ENCODE results near the gene SLC44A1. TPM values are rescaled to one million over a fixed set of nuclear protein-coding genes. Genes with fewer than 3 reads are reported as not detected.

SLC44A1 gene
- total RNA-seq, 2 donors from 2014 or later = 22.2 to 27.1 TPM

DNA sequence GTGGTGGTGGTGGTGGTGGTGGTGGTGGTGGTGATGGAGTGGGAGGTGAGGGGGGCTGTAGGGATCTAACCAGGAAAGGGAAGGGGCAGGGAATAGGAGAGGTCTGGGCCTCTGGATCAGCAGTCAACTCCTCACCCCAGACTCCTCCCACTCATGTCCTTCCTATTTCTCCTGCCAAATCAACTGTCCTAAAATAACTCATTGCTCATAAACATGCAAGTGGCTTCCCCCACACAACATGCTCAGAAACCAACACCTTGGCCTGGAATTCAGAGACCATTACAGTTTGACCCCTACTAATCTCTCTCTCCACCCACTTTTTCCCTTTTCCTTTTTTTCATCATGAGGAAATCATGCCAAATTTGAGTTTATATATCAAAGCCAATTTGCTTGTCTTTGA lies 195.0 kb downstream of the SLC44A1 start:
- TF ChIP-seq, protein P1, sequence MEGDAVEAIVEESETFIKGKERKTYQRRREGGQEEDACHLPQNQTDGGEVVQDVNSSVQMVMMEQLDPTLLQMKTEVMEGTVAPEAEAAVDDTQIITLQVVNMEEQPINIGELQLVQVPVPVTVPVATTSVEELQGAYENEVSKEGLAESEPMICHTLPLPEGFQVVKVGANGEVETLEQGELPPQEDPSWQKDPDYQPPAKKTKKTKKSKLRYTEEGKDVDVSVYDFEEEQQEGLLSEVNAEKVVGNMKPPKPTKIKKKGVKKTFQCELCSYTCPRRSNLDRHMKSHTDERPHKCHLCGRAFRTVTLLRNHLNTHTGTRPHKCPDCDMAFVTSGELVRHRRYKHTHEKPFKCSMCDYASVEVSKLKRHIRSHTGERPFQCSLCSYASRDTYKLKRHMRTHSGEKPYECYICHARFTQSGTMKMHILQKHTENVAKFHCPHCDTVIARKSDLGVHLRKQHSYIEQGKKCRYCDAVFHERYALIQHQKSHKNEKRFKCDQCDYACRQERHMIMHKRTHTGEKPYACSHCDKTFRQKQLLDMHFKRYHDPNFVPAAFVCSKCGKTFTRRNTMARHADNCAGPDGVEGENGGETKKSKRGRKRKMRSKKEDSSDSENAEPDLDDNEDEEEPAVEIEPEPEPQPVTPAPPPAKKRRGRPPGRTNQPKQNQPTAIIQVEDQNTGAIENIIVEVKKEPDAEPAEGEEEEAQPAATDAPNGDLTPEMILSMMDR (IDR thresholded peaks at IDR 0.05) = no peak
- no peak for TF ChIP-seq POLR2A (IDR thresholded peaks at IDR 0.05)
- TF ChIP-seq POLR2AphosphoS5 (IDR thresholded peaks at IDR 0.05) = no peak
- Histone ChIP-seq H3K27ac (no peak overlapping the region), H3K9me3 (no peaks in the 10 kb centered on the region), H3K4me3 (no peak overlapping the region), H3K4me1 (replicated peaks) (no peaks in the 10 kb centered on the region), H3K36me3 (no peaks in the 10 kb centered on the region), H3K27me3 (replicated peaks; ENCODE audit: insufficient read depth) (no peaks in the 10 kb centered on the region)
- intact Hi-C loops (cut with DNase I) = no loop called here
- DNase-seq (ENCODE audit: low spot score) = no peak

DNA sequence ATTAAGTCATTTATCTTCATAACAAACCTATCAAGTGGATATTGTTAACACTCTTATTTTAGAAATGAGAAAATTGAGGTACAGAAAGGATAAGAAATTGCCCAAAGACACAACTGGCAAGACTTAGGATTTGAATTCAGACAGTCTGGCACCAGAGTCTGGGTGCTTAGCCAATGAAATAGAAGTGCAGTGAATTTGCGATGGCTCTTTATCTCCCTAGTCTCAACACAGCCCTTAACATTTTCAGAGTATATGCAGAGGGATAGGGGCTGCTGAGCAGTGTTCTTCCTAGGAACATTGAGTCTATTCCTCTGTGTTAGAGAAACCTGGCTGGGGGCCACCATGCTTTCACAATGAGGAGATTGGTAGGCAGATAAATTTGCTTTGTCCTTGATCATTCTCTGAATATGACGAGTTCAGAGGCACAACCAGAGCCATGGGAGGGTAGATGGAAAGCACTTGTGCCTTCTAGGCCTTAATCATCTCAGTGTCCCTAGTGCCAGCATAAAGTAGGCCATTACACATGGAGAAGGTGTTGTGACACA lies 197.2 kb downstream of the SLC44A1 start:
- TF ChIP-seq, protein P1 (IDR thresholded peaks at IDR 0.05) = no peak
- TF ChIP-seq POLR2AphosphoS5 (IDR thresholded peaks at IDR 0.05) = no peak
- TF ChIP-seq POLR2A (IDR thresholded peaks at IDR 0.05) = no peak
- no peaks in the 10 kb centered on the region for H3K27me3 ChIP-seq (replicated peaks; ENCODE audit: insufficient read depth)
- no peak for DNase-seq (ENCODE audit: low spot score)
- no peak overlapping the region for H3K27ac ChIP-seq
- no peaks in the 10 kb centered on the region for H3K9me3 ChIP-seq
- H3K4me1 ChIP-seq (replicated peaks) = no peaks in the 10 kb centered on the region
- H3K36me3 ChIP-seq = no peaks in the 10 kb centered on the region
- 26% methylated on average over 2 of the region's 2 CpGs for WGBS
- H3K4me3 ChIP-seq = no peak overlapping the region
- intact Hi-C loops (cut with DNase I) = no loop called here

DNA sequence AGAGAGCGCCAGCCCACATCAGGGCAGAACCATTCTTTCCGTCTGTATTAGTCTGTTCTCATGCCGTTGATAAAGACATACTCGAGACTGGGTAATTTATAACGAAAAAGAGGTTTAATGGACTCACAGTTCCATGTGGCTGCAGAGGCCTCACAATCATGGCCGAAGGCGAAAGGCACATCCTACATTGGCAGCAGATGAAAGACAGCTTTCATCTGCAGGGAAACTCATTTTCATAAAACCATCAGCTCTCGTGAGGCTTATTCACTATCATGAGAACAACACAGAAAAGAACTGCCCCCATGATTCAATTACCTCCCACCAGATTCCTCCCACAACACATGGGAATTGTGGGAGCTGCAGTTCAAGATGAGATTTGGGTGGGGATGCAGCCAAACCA lies 198.7 kb downstream of the SLC44A1 start:
- DNase-seq (ENCODE audit: low spot score) = no peak
- Histone ChIP-seq H3K4me1 (replicated peaks) (no peaks in the 10 kb centered on the region), H3K36me3 (no peaks in the 10 kb centered on the region), H3K4me3 (no peak overlapping the region), H3K27ac (no peak overlapping the region), H3K27me3 (replicated peaks; ENCODE audit: insufficient read depth) (no peaks in the 10 kb centered on the region), H3K9me3 (no peaks in the 10 kb centered on the region)
- WGBS = 89% methylated on average over 8 of the region's 8 CpGs
- intact Hi-C loops (cut with DNase I) = no loop called here
- TF ChIP-seq POLR2AphosphoS5 (IDR thresholded peaks at IDR 0.05) (no peak), POLR2A (IDR thresholded peaks at IDR 0.05) (no peak)
- TF ChIP-seq, protein P1 (IDR thresholded peaks at IDR 0.05) = no peak

DNA sequence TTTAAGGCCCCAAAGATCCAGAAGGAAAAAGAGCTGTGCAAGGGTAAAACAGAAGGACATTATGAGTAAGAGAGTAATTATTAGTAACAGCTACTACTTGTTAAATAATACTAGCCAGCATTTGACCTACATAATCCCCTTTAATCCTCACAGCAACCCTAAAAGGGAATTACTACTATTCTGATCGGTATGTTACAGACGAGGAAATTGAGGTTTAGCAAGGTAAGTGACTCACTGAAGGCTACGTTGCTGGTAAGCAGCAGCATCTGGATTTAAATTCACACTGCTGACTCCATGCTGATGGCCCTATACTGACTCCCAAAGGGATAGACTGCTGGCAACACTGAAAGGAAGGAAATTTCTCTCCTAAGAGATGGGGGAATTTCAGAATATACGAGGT lies 199.7 kb downstream of the SLC44A1 start:
- Histone ChIP-seq H3K4me3 (no peak overlapping the region), H3K27ac (no peak overlapping the region), H3K9me3 (no peaks in the 10 kb centered on the region), H3K4me1 (replicated peaks) (no peaks in the 10 kb centered on the region), H3K36me3 (no peaks in the 10 kb centered on the region), H3K27me3 (replicated peaks; ENCODE audit: insufficient read depth) (no peaks in the 10 kb centered on the region)
- TF ChIP-seq POLR2A (IDR thresholded peaks at IDR 0.05) = no peak
- TF ChIP-seq, protein P1 (IDR thresholded peaks at IDR 0.05) = no peak
- no peak for TF ChIP-seq POLR2AphosphoS5 (IDR thresholded peaks at IDR 0.05)
- 75% methylated on average over 4 of the region's 4 CpGs for WGBS
- intact Hi-C loops (cut with DNase I) = no loop called here
- DNase-seq (ENCODE audit: low spot score) = no peak

DNA sequence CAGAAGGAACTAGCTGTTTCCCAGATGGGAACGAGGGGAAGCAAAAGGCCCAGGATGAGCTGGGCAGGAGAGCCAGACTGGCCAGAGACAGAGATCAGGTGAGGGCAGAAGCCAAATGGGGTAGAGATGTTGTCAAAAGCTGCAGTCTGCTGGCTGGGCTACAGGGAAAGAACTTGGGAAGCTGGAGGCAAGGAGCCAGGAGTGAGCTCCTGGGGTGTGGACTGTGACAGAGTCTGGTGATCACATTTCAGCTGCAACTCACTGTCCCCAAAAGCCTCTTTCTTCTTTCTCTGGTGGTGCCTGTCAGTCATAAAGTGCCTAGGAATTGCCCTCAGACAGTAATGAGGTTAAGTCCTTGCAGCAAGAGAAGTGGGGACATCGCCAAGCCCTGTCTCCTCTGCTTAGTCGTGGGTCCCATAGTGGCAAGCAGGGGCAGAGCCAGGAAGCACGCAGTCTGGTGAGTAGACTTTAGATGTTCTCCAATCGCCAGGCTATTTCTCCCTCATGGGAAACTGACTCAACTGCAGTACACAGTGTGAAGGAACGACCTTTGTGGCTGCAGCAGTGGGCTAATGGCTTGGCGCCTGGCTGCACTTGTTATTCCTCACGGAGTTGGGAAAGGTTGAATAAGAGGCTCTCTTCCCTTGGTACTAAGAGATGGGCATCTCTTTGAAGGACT lies 200.9 kb downstream of the SLC44A1 start:
- Histone ChIP-seq H3K36me3 (no peaks in the 10 kb centered on the region), H3K27me3 (replicated peaks; ENCODE audit: insufficient read depth) (no peaks in the 10 kb centered on the region), H3K27ac (no peak overlapping the region), H3K9me3 (no peaks in the 10 kb centered on the region), H3K4me1 (replicated peaks) (no peaks in the 10 kb centered on the region), H3K4me3 (no peak overlapping the region)
- intact Hi-C loops (cut with DNase I) = no loop called here
- WGBS = 74% methylated on average over 8 of the region's 8 CpGs
- DNase-seq (ENCODE audit: low spot score) = no peak
- TF ChIP-seq, protein P1 (IDR thresholded peaks at IDR 0.05) = no peak
- no peak for TF ChIP-seq POLR2AphosphoS5 (IDR thresholded peaks at IDR 0.05)
- no peak for TF ChIP-seq POLR2A (IDR thresholded peaks at IDR 0.05)
